ENCODE measurements around the gene HOXA1.
A peak's percentile ranks its signal among the peaks of the same experiment; 100 is the strongest.

The HOXA1 gene

GRCh38 chr7:27108390-27109127 lies 12.8 kb upstream of the HOXA1 start:
- in situ Hi-C loops (cut with MboI; ENCODE audit: low pct_unique_long_range_greater_than_20kb, low sequenced_read_pairs) = no loop called here

GRCh38 chr7:27107391-27108381 lies 11.9 kb upstream of the HOXA1 start:
- in situ Hi-C loops (cut with MboI; ENCODE audit: low pct_unique_long_range_greater_than_20kb, low sequenced_read_pairs) = no loop called here
- no peak for DNase-seq

More at GRCh38 chr7:27108390-27109127, 12.8 kb upstream of the HOXA1 start:
- DNase-seq = no peak

GRCh38 chr7:27106901-27107240 lies 11.1 kb upstream of the HOXA1 start:
- DNase-seq = no peak
- in situ Hi-C loops (cut with MboI; ENCODE audit: low pct_unique_long_range_greater_than_20kb, low sequenced_read_pairs) = no loop called here

- DNase-seq = no peak
- in situ Hi-C loops (cut with MboI; ENCODE audit: low pct_unique_long_range_greater_than_20kb, low sequenced_read_pairs) = no loop called here
These were observed 10.5 kb upstream of the HOXA1 start for GRCh38 chr7:27106181-27106900.

- no peak for DNase-seq
- in situ Hi-C loops (cut with MboI; ENCODE audit: low pct_unique_long_range_greater_than_20kb, low sequenced_read_pairs) = no loop called here
These were observed 9.7 kb upstream of the HOXA1 start for GRCh38 chr7:27105301-27106031.

GRCh38 chr7:27104341-27105058 lies 8.7 kb upstream of the HOXA1 start:
- DNase-seq = no peak

GRCh38 chr7:27103489-27104226 lies 7.9 kb upstream of the HOXA1 start:
- in situ Hi-C loops (cut with MboI; ENCODE audit: low pct_unique_long_range_greater_than_20kb, low sequenced_read_pairs) = no loop called here
- peak; percentile 33 for DNase-seq

More at GRCh38 chr7:27104341-27105058, 8.7 kb upstream of the HOXA1 start:
- in situ Hi-C loops (cut with MboI; ENCODE audit: low pct_unique_long_range_greater_than_20kb, low sequenced_read_pairs) = no loop called here

GRCh38 chr7:27102581-27103442 lies 7.0 kb upstream of the HOXA1 start, which contains the start of gene HOXA2:
HOXA2 (minus strand) TSS chr7:27102683; CDS start chr7:27102500, 183 bp downstream.
- in situ Hi-C loops (cut with MboI; ENCODE audit: low pct_unique_long_range_greater_than_20kb, low sequenced_read_pairs) = no loop called here
- DNase-seq = no peak

GRCh38 chr7:27101957-27102580 lies 6.3 kb upstream of the HOXA1 start:
- in situ Hi-C loops (cut with MboI; ENCODE audit: low pct_unique_long_range_greater_than_20kb, low sequenced_read_pairs) = no loop called here
- no peak for DNase-seq

GRCh38 chr7:27101171-27101956 lies 5.6 kb upstream of the HOXA1 start:
- no peak for DNase-seq
- in situ Hi-C loops (cut with MboI; ENCODE audit: low pct_unique_long_range_greater_than_20kb, low sequenced_read_pairs) = no loop called here

GRCh38 chr7:27100694-27101170 lies 4.9 kb upstream of the HOXA1 start:
- in situ Hi-C loops (cut with MboI; ENCODE audit: low pct_unique_long_range_greater_than_20kb, low sequenced_read_pairs) = no loop called here
- DNase-seq = no peak

- in situ Hi-C loops (cut with MboI; ENCODE audit: low pct_unique_long_range_greater_than_20kb, low sequenced_read_pairs) = no loop called here
- no peak for DNase-seq
These were observed 3.9 kb upstream of the HOXA1 start for GRCh38 chr7:27099453-27100370.

GRCh38 chr7:27098578-27099451 lies 3.0 kb upstream of the HOXA1 start:
- in situ Hi-C loops (cut with MboI; ENCODE audit: low pct_unique_long_range_greater_than_20kb, low sequenced_read_pairs) = no loop called here
- DNase-seq = no peak

Data from KBM-7 (cell line).